A549 treated with CORT108297 at 1 μM for 4 hours (cell line): ENCODE results near the gene FAM131B. TPM values are rescaled to one million over a fixed set of nuclear protein-coding genes. Genes with fewer than 3 reads are reported as not detected.

Experiments used
- total RNA-seq: library from RNA; stranded (reverse); fragments of 200-300 nt; extraction: Qiagen RNA extraction; gene quantifications from 5 replicates; pipeline ENCODE4 v1.2.3, GENCODE V29; 2022

The FAM131B gene
- total RNA-seq, result 0.34 to 0.53 TPM (median 0.49 TPM) in 5 replicates

GRCh38 chr7:143362131-143363015 is at the start of gene FAM131B:
TSS of gene FAM131B (minus strand) at chr7:143362713. CDS start at chr7:143362603, 110 bp downstream.

DNA sequence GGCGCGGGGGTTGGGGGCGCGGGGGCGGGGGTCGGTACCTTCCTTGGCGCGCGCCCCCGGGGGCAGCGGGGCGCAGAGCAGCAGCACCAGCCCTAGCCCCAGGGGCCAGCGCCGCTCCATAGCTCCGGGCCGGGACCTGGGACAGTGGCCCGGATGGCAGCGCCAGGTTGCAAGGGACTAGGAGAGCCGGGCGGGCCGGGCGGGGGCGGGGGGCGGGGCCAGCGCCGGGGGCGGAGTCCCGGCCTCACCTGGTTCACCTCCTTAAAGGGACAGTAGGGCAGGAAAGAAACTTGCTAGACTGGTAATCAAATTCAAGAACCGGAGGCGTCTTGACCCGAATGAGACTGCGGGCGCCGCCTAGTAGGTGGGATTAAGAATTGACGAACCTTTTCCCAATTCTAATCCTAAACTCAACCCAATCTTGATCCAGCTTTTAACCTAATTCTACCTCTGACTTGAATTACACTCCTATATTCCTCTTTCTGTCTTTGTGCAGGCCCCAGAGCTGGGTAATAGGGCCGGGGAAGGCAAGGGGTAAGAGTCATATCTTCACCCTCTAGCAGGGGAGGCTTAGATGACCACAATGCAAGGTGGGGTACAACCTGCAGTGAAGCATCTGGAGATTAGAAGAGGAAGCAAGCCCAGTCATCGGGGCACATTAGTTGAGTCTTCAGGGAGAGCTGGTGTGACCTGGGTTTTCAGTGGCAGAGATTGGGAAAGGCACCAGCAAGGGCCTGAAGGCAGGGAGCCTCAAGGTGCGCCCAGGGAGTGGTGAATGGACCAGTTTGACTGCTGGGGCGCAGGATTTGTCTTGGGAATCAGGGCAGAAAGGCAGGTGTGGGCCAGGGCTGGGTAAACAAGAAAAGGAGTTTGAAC is 46.4 kb upstream of the FAM131B start, which contains the start of gene EPHA1:
EPHA1 (minus strand) TSS at position 171 of the 876 bp plus-strand sequence; CDS start at position 120, 51 bp downstream.

GRCh38 chr7:143380646-143381426 is 18.3 kb upstream of the FAM131B start, which contains the start of gene ZYX:
TSS of gene ZYX (plus strand) at chr7:143381345. CDS start at chr7:143381572, 227 bp downstream.

GRCh38 chr7:143315776-143316175 is 46.7 kb downstream of the FAM131B start, which contains the start of gene CLCN1:
TSS of gene CLCN1 (plus strand) at chr7:143316111. CDS start at chr7:143316213, 102 bp downstream.

Other genes with a start within 250 kb of the FAM131B start
- gene PIP, start 230.6 kb downstream of the FAM131B start, total RNA-seq, result 0.15 to 0.38 TPM (median 0.18 TPM) in 3 of 5 replicates, not detected in the others
- gene TAS2R39, start 179.3 kb downstream of the FAM131B start, total RNA-seq, result not detected in 5 replicates
- not detected in 5 replicates for gene TAS2R40, start 140.7 kb downstream of the FAM131B start, total RNA-seq
- 111 to 124 TPM (median 121 TPM) in 5 replicates for gene GSTK1, start 99.3 kb downstream of the FAM131B start, total RNA-seq
- 0.75 to 1.4 TPM (median 1.2 TPM) in 5 replicates for gene TMEM139, start 77.8 kb downstream of the FAM131B start, total RNA-seq
- gene CASP2, start 74.4 kb downstream of the FAM131B start, total RNA-seq, result 18.2 to 20.9 TPM (median 19.2 TPM) in 5 replicates
- 0.02 to 0.08 TPM (median 0.07 TPM) in 4 of 5 replicates, not detected in the other for gene CLCN1, start 46.6 kb downstream of the FAM131B start, total RNA-seq
- gene ZYX, start 18.6 kb upstream of the FAM131B start, total RNA-seq, result 158 to 195 TPM (median 189 TPM) in 5 replicates
- gene EPHA1, start 46.1 kb upstream of the FAM131B start, total RNA-seq, result 0.12 TPM in 1 of 5 replicates, not detected in the others
- not detected in 5 replicates for gene TAS2R60, start 80.7 kb upstream of the FAM131B start, total RNA-seq
- not detected in 5 replicates for gene TAS2R41, start 115.2 kb upstream of the FAM131B start, total RNA-seq
- not detected in 5 replicates for gene CTAGE15, start 209.1 kb upstream of the FAM131B start, total RNA-seq